ENCODE results near the gene HIP1R.

HIP1R gene

GRCh38 chr12:122819209-122819785 is 16.0 kb upstream of the HIP1R start:
- no peak for DNase-seq (ENCODE audit: low spot score)
- H3K4me3 ChIP-seq, result no peak overlapping the region

DNA sequence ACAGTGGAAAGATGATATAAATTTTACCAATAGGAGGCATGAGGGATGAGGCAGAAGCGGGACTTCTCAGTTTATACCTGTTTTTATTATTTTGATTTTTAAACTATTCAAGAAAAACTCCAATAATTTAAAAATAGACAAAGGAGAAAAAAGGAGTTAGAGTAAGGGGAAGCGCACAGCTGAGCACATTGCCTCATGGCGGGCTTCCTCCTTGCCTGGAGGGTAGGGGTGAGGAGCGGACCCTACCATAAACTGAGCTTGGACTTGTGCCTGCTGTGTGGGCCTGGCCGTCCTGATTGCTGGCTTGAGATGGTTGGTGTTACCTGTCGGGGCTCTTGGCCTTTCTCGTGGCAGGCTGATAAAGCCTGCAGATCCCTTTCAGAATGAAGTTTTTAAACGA is 15.1 kb upstream of the HIP1R start:
- DNase-seq (ENCODE audit: low spot score), result no peak
- no peak overlapping the region for H3K27ac ChIP-seq
- H3K4me3 ChIP-seq, result no peak overlapping the region
- no peak for TF ChIP-seq CTCF (IDR thresholded peaks at IDR 0.05)

More at GRCh38 chr12:122819209-122819785, 16.0 kb upstream of the HIP1R start:
- H3K27ac ChIP-seq, result no peak overlapping the region
- no peak for TF ChIP-seq CTCF (IDR thresholded peaks at IDR 0.05)

DNA sequence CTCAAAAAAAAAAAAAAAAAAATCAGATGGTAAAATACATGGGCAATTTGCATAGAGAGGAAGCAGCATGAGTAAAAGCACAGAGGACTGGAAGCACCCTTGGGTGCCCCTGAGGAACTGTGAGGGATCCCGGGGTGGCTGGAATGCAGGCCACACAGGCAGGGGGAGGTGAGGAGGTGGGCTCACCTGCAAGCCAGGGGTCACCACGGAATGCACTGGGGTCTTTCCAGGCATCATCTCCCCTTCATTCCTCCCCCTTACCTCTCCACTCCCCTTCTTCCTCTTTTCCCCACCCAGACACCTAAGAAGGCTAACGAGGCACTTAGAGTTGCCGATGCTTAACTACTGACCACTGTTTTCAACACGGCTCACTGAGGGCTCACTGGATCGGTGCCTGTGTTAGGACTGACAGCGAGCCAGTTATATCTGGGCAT is 14.4 kb upstream of the HIP1R start:
- no peak for TF ChIP-seq CTCF (IDR thresholded peaks at IDR 0.05)
- no peak overlapping the region for H3K4me3 ChIP-seq
- no peak overlapping the region for H3K27ac ChIP-seq
- DNase-seq (ENCODE audit: low spot score), result no peak

- H3K27ac ChIP-seq, result no peak overlapping the region
- TF ChIP-seq CTCF (IDR thresholded peaks at IDR 0.05), result no peak
- H3K4me3 ChIP-seq, result no peak overlapping the region
- no peak for DNase-seq (ENCODE audit: low spot score)
Measured at GRCh38 chr12:122823429-122823828, 11.8 kb upstream of the HIP1R start.

GRCh38 chr12:122825773-122826724 is 9.2 kb upstream of the HIP1R start:
- peak overlapping the region; percentile 63 for H3K4me3 ChIP-seq
- no peak for TF ChIP-seq CTCF (IDR thresholded peaks at IDR 0.05)
- no peak overlapping the region for H3K27ac ChIP-seq
- DNase-seq (ENCODE audit: low spot score), result no peak

GRCh38 chr12:122827258-122827657 is 8.0 kb upstream of the HIP1R start:
- TF ChIP-seq CTCF (IDR thresholded peaks at IDR 0.05), result no peak
- Histone ChIP-seq H3K4me3 (no peak overlapping the region), H3K27ac (no peak overlapping the region)
- no peak for DNase-seq (ENCODE audit: low spot score)
